ENCODE results near the gene TNNI2. TPM values are rescaled to one million over a fixed set of nuclear protein-coding genes. Genes with fewer than 3 reads are reported as not detected.

Gene TNNI2
- total RNA-seq, 1 experiment from 2014 or later: 0.46 TPM

- peak; percentile 22 for ATAC-seq
- Histone ChIP-seq H3K36me3 (ENCODE audit: control insufficient read depth, insufficient read depth, low read length) (no peaks in the 10 kb centered on the region), H3K4me3 (ENCODE audit: low read depth in 2 of 2, low read length in 2 of 2) (no peak overlapping the region), H3K27me3 (ENCODE audit: control insufficient read depth, insufficient read depth, low read length) (no peaks in the 10 kb centered on the region), H3K9me3 (ENCODE audit: control insufficient read depth, insufficient read depth, low read depth, low read length) (no peaks in the 10 kb centered on the region), H3K27ac (ENCODE audit: low read length) (no peak overlapping the region), H3K4me1 (ENCODE audit: control insufficient read depth, insufficient read depth, low read length) (no peaks in the 10 kb centered on the region)
- TF ChIP-seq POLR2AphosphoS5 (IDR thresholded peaks at IDR 0.05; ENCODE audit: low read depth, low read length) (no peak), SIN3A (IDR thresholded peaks at IDR 0.05; ENCODE audit: borderline replicate concordance, insufficient read depth, low read depth, low read length) (no peak), REST (IDR thresholded peaks at IDR 0.05; ENCODE audit: insufficient read depth in 1 of 2, low read depth in 2 of 2, low read length in 1 of 2) (no peak), CTCF (IDR thresholded peaks at IDR 0.05) (no peak), TCF7L2 (IDR thresholded peaks at IDR 0.05; ENCODE audit: low read depth, low read length) (no peak)
- no peak for DNase-seq (ENCODE audit: low read depth, low spot score)
- ChIA-PET POLR2A (no interaction called here), CTCF (no interaction called here)
- no TSS peak for BruUV-seq (replicated peaks)
- in situ Hi-C loops (cut with HindIII; ENCODE audit: low pct_unique_long_range_greater_than_20kb, low sequenced_read_pairs) (no loop called here), intact Hi-C loops (cut with micrococcal nuclease; ENCODE audit: unreplicated experiment) (no loop called here)
Measured at GRCh38 chr11:1887451-1888346, 48.9 kb downstream of the TNNI2 start.

GRCh38 chr11:1888347-1888753, 49.6 kb downstream of the TNNI2 start:
- POLR2A ChIA-PET: no interaction called here
- CTCF ChIA-PET: no interaction called here
- in situ Hi-C loops (cut with HindIII; ENCODE audit: low pct_unique_long_range_greater_than_20kb, low sequenced_read_pairs): no loop called here
- H3K9me3 ChIP-seq (ENCODE audit: control insufficient read depth, insufficient read depth, low read depth, low read length): no peaks in the 10 kb centered on the region
- no peak for DNase-seq (ENCODE audit: low read depth, low spot score)
- no peaks in the 10 kb centered on the region for H3K27me3 ChIP-seq (ENCODE audit: control insufficient read depth, insufficient read depth, low read length)
- ATAC-seq: no peak
- H3K36me3 ChIP-seq (ENCODE audit: control insufficient read depth, insufficient read depth, low read length): no peaks in the 10 kb centered on the region
- intact Hi-C loops (cut with micrococcal nuclease; ENCODE audit: unreplicated experiment): no loop called here
- no peak overlapping the region for H3K27ac ChIP-seq (ENCODE audit: low read length)
- no peaks in the 10 kb centered on the region for H3K4me1 ChIP-seq (ENCODE audit: control insufficient read depth, insufficient read depth, low read length)
- no peak for TF ChIP-seq REST (IDR thresholded peaks at IDR 0.05; ENCODE audit: insufficient read depth in 1 of 2, low read depth in 2 of 2, low read length in 1 of 2)
- no peak for TF ChIP-seq CTCF (IDR thresholded peaks at IDR 0.05)
- TF ChIP-seq TCF7L2 (IDR thresholded peaks at IDR 0.05; ENCODE audit: low read depth, low read length): no peak
- TF ChIP-seq POLR2AphosphoS5 (IDR thresholded peaks at IDR 0.05; ENCODE audit: low read depth, low read length): no peak
- TF ChIP-seq SIN3A (IDR thresholded peaks at IDR 0.05; ENCODE audit: borderline replicate concordance, insufficient read depth, low read depth, low read length): no peak
- no TSS peak for BruUV-seq (replicated peaks)
- no peak overlapping the region for H3K4me3 ChIP-seq (ENCODE audit: low read depth in 2 of 2, low read length in 2 of 2)
